Left cardiac atrium (tissue), 4 donors: ENCODE measurements around the gene HSD17B4. TPM values are rescaled to one million over a fixed set of nuclear protein-coding genes. Genes with fewer than 3 reads are reported as not detected.
"Not testable (repeated sequence)": the region's sequence is repeated elsewhere in the genome, so short reads cannot be mapped to it uniquely, and the experiment has no call there.

ENCODE experiments used
- ATAC-seq, 2 donors: fragments of 200-7000 bp; cut with Tn5 transposase; one replicate each; pipeline ENCODE4 v1.9.1; 2020; ENCODE audit warnings: mild to moderate bottlenecking in 2 of 2, moderate library complexity in 2 of 2
- DNase-seq: peaks from one replicate; pipeline ENCODE4 v3.0.0-alpha.2; 2020
- intact Hi-C, 2 donors: fragments of 100-400 bp; cut with DNase I; formaldehyde crosslinking; loops; one replicate each; pipeline versions ENCODE4 v1.14.1 to v1.15.1; 2022 to 2023
- total RNA-seq, 2 donors: library from RNA; stranded (reverse); fragmentation: NEBNext Ultra II Directional; extraction: Animal tissue kit (Norgen Biotek cat#: 25700); gene quantifications; one replicate each; pipeline ENCODE4 v1.2.1, GENCODE V29; 2021
- donor health status: DM: no; HTN: yes; CAD: no.
- donor health status: DM: no; HTN: yes; CAD: no; lungs with severe emphysema.
- donor health status: DM: yes; HTN: yes; CAD: no.
- donor health status: Dilated cardiomyopathy.

The HSD17B4 gene
- total RNA-seq, 2 donors from 2014 or later, result 199 to 213 TPM

DNA sequence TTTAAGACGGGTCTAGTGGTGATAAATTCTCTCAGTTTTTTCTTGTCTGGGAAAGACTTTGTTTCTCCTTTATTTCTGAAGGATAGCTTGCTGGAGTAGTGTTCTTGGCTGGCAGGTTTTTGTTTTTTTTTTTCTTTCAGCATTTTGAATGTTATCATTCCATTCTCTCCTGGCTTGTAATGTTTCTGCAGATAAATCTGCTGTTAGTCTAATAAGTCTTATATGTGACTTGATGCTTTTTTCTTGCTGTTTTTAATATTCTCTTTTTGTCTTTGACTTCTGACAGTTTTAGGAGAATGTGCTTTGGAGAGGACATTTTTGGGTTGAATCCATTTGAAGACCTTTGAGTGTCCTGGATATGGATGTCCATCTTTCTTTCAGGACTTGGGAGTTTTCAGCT, 16.0 kb downstream of the HSD17B4 start:
- ATAC-seq, result no peak
- intact Hi-C loops, result no loop called here
- no peak for DNase-seq

GRCh38 chr5:119470105-119470763, 17.9 kb downstream of the HSD17B4 start:
- ATAC-seq (no peak), DNase-seq (no peak)
- intact Hi-C loops, result no loop called here

GRCh38 chr5:119470851-119471451, 18.7 kb downstream of the HSD17B4 start:
- intact Hi-C loops, result no loop called here
- ATAC-seq (no peak), DNase-seq (no peak)

DNA sequence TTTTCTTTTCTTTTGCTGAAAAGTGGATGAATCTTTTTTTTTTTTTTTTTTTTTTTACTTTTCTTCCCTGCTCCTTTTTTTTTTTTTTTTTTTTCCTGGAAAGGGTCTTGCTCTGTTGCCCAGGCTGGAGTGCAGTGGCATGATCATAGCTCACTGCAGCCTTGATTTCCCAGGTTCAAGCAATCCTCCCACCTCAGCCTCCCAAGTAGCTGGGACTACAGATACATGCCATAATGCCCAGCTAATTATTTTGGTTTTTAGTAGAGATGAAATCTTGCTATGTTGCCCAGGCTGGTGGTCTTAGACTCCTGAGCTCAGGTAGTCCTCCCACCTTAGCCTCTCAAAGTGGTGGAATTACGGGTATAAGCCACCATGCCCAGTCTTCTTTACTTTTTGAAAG, 20.9 kb downstream of the HSD17B4 start:
- intact Hi-C loops, result no loop called here
- ATAC-seq (no peak), DNase-seq (no peak)

GRCh38 chr5:119476341-119476740, 24.0 kb downstream of the HSD17B4 start:
- DNase-seq (no peak), ATAC-seq (no peak)
- intact Hi-C loops, result no loop called here

GRCh38 chr5:119478781-119479180, 26.5 kb downstream of the HSD17B4 start:
- DNase-seq (no peak), ATAC-seq (no peak)
- intact Hi-C loops, result no loop called here

GRCh38 chr5:119480629-119481028, 28.3 kb downstream of the HSD17B4 start:
- intact Hi-C loops, ATAC-seq: not testable (repeated sequence)

GRCh38 chr5:119483155-119483554, 30.9 kb downstream of the HSD17B4 start:
- no peak for DNase-seq
- intact Hi-C loops, result no loop called here
- no peak for ATAC-seq

More at GRCh38 chr5:119480629-119481028, 28.3 kb downstream of the HSD17B4 start:
- DNase-seq, result not testable (repeated sequence)

- intact Hi-C loops, result no loop called here
- ATAC-seq, result no peak
- no peak for DNase-seq
These were observed 32.6 kb downstream of the HSD17B4 start for GRCh38 chr5:119484884-119485283.

DNA sequence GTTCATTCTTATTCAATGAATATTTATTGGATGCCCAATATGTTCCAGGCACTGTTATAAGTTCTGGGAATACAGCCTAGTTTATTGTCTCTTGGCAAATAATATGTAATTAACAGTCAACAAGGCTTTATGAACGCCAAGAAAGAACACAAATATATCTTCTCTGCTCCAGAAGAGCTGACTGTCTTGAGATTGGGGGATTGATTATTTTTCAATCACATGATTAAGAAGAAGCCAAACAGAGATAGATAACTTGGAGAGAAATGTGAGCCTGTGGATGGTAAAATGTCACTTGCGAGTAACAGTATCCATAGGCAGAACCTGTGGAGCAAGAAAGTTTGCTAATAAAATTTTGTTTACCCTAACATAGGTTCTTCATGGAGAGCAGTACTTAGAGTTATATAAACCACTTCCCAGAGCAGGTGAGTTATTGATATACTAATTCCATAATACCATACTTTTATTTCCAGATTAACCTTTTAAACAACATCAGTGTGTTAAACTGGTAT, 49.4 kb downstream of the HSD17B4 start:
- no peak for DNase-seq
- no peak for ATAC-seq
- intact Hi-C loops, result no loop called here

- intact Hi-C loops, ATAC-seq, DNase-seq: not testable (repeated sequence)
These were observed 51.6 kb downstream of the HSD17B4 start for GRCh38 chr5:119503939-119504338.

DNA sequence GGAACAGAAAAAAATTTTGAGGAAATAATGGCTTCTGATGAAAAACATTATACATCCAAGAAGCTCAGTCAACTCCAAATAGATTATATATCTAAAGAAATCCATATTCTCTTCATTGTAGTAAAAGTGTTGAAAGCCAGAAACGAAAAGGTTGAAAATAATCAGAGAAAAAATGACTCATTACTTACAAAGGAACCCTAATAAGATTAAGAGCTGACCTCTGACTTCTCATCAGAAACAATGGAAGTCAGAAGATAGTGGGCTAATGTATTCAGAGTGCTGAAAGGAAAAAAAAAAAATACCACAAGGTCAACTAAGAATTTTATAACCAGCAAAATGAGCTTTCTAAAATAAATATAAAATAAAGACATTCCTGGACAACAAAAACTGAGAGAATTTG, 60.0 kb downstream of the HSD17B4 start:
- DNase-seq, result no peak
- intact Hi-C loops, result no loop called here
- ATAC-seq, result no peak

DNA sequence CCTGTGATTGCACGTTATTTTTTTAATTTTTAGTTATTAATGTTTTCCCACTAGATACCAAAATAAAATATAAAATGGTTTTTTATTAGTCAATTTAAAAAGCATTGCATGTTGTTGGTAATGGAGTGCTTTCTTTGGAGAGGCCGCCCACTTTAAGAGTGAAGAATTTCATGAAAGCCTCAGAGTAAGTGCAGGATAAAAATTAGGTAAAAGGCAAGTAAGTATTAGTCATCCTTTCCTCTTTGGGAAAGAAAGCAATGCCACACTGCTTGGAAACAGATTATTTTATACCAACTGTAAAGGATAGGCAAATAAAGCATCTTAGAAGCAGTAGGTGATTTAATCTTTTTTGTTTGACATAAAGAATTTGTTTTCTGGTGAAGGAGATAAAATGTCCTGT, 62.9 kb downstream of the HSD17B4 start:
- no peak for DNase-seq

DNA sequence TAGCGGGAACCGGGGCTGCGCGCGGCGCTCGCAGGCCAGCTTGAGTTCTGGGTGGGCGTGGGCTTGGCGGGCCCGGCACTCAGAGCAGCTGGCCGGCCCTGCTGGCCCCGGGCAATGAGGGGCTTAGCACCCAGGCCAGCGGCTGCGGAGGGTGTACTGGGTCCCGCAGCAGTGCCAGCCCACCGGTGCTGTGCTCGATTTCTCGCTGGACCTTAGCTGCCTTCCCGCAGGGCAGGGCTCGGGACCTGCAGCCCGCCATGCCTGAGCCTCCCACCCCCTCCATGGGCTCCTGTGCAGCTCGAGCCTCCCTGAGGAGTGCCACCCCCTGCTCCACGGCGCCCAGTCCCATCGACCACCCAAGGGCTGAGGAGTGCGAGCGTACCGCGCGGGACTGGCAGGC, 64.8 kb downstream of the HSD17B4 start:
- intact Hi-C loops, ATAC-seq, DNase-seq: not testable (repeated sequence)

More for the DNA sequence above, 62.9 kb downstream of the HSD17B4 start:
- ATAC-seq, result no peak
- intact Hi-C loops, result no loop called here

GRCh38 chr5:119521232-119521631, 68.9 kb downstream of the HSD17B4 start:
- DNase-seq, result no peak
- ATAC-seq, result no peak
- intact Hi-C loops, result no loop called here

DNA sequence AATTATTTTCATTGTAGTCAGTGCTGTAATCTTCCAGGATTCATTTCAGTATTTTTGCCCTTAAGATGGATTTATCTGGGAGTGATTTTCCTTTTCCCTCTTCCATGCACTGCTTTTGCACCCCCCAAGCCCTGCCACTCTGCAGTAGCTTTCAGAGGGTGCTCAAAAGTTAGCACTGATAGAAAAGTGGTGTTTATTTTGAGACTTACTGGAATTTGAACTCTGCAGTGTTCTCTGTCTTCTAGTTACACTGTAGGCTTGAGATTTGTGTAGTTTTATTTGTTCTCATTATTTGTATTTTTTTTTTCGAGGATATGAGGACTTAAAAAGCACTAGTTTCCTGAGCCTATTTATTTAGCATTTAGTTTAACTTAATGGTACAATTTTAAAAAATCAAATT, 70.5 kb downstream of the HSD17B4 start:
- no peak for ATAC-seq

GRCh38 chr5:119524485-119524884, 72.2 kb downstream of the HSD17B4 start:
- intact Hi-C loops, result no loop called here
- DNase-seq (no peak), ATAC-seq (no peak)

More for the DNA sequence above, 70.5 kb downstream of the HSD17B4 start:
- no peak for DNase-seq
- intact Hi-C loops, result no loop called here

DNA sequence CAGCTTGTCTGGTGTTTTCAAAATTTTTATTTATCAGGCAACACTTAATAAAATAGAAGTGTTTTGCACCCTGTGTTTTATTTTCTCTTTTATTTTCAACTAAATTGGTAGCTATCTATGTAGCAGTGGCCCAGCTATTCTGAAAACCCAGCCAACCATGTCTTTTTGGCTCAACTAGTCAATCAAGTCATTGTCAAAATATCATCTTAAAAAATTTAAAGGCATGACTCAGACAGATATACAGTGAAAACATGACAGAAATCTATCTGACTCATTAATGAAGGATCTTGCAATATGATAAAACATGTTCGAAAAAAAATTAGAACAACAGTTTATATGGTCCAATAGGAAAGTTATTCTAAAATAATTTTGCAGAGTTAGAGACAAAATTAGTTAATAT, 75.1 kb downstream of the HSD17B4 start:
- no peak for ATAC-seq
- DNase-seq, result no peak
- intact Hi-C loops, result no loop called here

- DNase-seq (no peak), ATAC-seq (no peak)
- intact Hi-C loops, result no loop called here
These were observed 77.5 kb downstream of the HSD17B4 start for GRCh38 chr5:119529811-119530210.

DNA sequence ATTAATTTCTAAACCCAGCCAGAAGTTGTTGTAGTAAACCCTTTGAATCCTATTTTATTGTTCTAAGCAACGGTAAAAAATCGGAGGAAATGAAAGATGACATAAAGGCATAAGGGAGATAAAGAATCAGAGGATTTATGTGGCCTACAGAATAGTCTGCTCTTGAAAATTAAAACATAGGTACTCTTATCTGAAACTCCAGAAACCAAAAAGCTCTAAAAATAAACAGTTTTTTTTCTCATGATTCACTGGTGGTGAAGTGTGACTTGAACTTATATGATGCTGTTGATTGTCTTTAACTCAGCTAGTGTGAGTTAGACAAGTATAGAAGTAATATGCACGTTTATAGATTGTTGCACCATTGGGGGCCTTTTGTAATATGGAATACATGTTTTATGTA, 80.3 kb downstream of the HSD17B4 start:
- DNase-seq (no peak), ATAC-seq (no peak)
- intact Hi-C loops, result no loop called here

- ATAC-seq (no peak), DNase-seq (no peak)
- intact Hi-C loops, result no loop called here
These were observed 85.4 kb downstream of the HSD17B4 start for GRCh38 chr5:119537704-119538103.
